ENCODE results near the gene ZBTB7C. TPM values are rescaled to one million over a fixed set of nuclear protein-coding genes. Genes with fewer than 3 reads are reported as not detected.

The ZBTB7C gene
- polyA plus RNA-seq, 2 of the 4 experiments (the other 2 are of a cell fraction), result 0.10 to 0.12 TPM

- 98% methylated on average over 2 of the region's 2 CpGs for WGBS (ENCODE audit: missing lambda C conversion rate)
- no peak overlapping the region for H3K4me2 ChIP-seq
- H3K4me3 ChIP-seq, result no peak overlapping the region
- 0 out of 6 replicates have a peak overlapping the region, but pooled peaks of 1 of the 2 experiments have one; percentile 5 for H3K27ac ChIP-seq
- ChIA-PET POLR2A (no interaction called here), CTCF (no interaction called here)
- FAIRE-seq, result no peak
- no peaks in the 10 kb centered on the region for H3K9me3 ChIP-seq
- TF ChIP-seq RAD21 (conservative IDR thresholded peaks at IDR 0.05 in 1 of 2, IDR thresholded peaks at IDR 0.05 in 1 of 2) (no peak), CTCF (IDR thresholded peaks at IDR 0.05) (no peak), KDM5A (IDR thresholded peaks at IDR 0.05) (no peak), HOXA7 (CRISPR knock-in tag; IDR thresholded peaks at IDR 0.05) (no peak)
- ATAC-seq, result no peak
- peaks cover 4% of the 10 kb centered on the region; the same call in 1 of the 3 replicates for H3K4me1 ChIP-seq
- no peak for DNase-seq (ENCODE audit: low read depth in 1 of 2, low spot score in 1 of 2)
Measured at GRCh38 chr18:47978141-47978540, 431.0 kb downstream of the ZBTB7C start.

Small RNA genes within 50 kb of the gene (small RNA-seq; reads per million reads assigned to genes)
- 0 reads per million in 6 experiments for gene RNU6-708P

Other genes with a start within 250 kb of the ZBTB7C start
- 14.6 and 17.0 TPM in 2 replicates for gene CTIF, start 129.6 kb upstream of the ZBTB7C start, polyA plus RNA-seq (2011; rRNA removed)
- gene CTIF, start 129.6 kb upstream of the ZBTB7C start, polyA plus RNA-seq (2017; fragmentation: RNase III; extraction: RNeasy Plus Mini Kit Qiagen cat#74134 plus additional on column Dnase treatment), result 23.0 to 30.0 TPM (median 24.7 TPM) in 3 replicates

All from A549 (cell line).